HL-60/S4 (cell line): Measurements from ENCODE around the gene GABRB1.

Source experiments
- in situ Hi-C: fragments of 300-500 bp; cut with MboI; formaldehyde crosslinking; loops from 2 replicates; pipeline ENCODE4 v1.14.3; 2022; ENCODE audit warnings: low sequenced_read_pairs

Gene GABRB1

GRCh38 chr4:47463235-47463956 lies 432.0 kb downstream of the GABRB1 start, which contains the start of gene COMMD8:
COMMD8 (minus strand) TSS chr4:47463702; CDS start chr4:47463651, 51 bp downstream.
- in situ Hi-C loops: no loop called here

- in situ Hi-C loops: no loop called here
These were observed 433.6 kb downstream of the GABRB1 start for GRCh38 chr4:47465004-47465403.

- in situ Hi-C loops: no loop called here
These were observed 434.9 kb downstream of the GABRB1 start for GRCh38 chr4:47466056-47466785.

GRCh38 chr4:47468706-47469365 lies 437.5 kb downstream of the GABRB1 start:
- in situ Hi-C loops: no loop called here

GRCh38 chr4:47469951-47470350 lies 438.6 kb downstream of the GABRB1 start:
- in situ Hi-C loops: no loop called here

- in situ Hi-C loops: no loop called here
These were observed 439.7 kb downstream of the GABRB1 start for GRCh38 chr4:47471064-47471463.

DNA sequence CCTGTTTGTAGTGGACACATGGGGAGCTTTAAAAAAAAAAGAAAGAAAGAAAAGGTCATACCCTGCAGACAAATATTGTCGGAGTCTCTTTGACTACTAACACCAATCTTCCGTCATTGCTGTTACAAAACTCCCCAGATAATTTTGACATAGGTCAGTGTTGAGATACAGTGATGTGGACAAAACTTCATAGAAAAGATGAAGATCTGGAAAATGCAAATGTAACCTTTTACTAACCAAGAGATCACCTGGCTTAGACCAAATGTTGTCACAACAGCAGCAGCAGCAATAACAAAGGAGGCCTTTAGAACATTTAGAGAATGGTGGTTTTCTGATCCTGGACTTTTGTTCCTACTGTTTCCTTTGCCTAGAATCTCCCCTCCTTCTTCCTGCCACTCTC lies 440.2 kb downstream of the GABRB1 start:
- in situ Hi-C loops: no loop called here

GRCh38 chr4:47473141-47473750 lies 441.9 kb downstream of the GABRB1 start:
- in situ Hi-C loops: no loop called here

- in situ Hi-C loops: no loop called here
These were observed 443.4 kb downstream of the GABRB1 start for GRCh38 chr4:47474799-47475198.

DNA sequence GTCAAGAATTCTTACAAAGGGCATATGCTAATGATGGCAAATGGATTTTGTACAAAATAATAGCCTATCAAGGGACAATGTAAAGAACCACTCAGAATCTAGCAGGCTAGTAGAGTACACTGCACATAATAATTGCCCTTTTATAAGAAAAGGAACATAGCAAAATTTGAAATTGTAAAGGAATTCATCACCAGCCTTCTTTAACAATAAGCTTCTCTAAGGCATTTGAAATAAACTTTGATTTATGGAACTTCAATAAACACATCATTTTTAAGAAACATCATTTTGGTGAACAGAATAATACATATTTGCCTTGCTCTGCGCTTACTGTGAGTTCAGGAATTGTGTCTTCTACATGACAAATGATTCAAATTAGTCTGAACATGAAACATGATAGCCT lies 444.0 kb downstream of the GABRB1 start:
- in situ Hi-C loops: no loop called here
